HUES6 (cell line): Measurements from ENCODE around the gene SLC7A8.

ENCODE experiments used
- H3K27ac ChIP-seq: 2 replicates; pipeline ENCODE4 v1.7.0; 2013; ENCODE audit warnings: low read depth, mild to moderate bottlenecking, low read length, inconsistent platforms
- H3K27me3 ChIP-seq: 2 replicates; pipeline ENCODE4 v1.6.1; 2013; ENCODE audit warnings: low read length; ENCODE audit not compliant: control insufficient read depth, insufficient read depth
- H3K36me3 ChIP-seq: 2 replicates; pipeline ENCODE4 v1.6.1; 2013; ENCODE audit warnings: low read length; ENCODE audit not compliant: control insufficient read depth, insufficient read depth
- H3K4me1 ChIP-seq: 2 replicates; pipeline ENCODE4 v1.6.1; 2013; ENCODE audit warnings: low read length; ENCODE audit not compliant: control insufficient read depth, insufficient read depth
- H3K4me3 ChIP-seq: 2 replicates; pipeline ENCODE4 v1.5.1; 2013; ENCODE audit warnings: low read depth, low read length
- H3K9ac ChIP-seq: one replicate; pipeline ENCODE4 v1.6.1; 2013; ENCODE audit warnings: mild to moderate bottlenecking, low read length
- H3K9me3 ChIP-seq: 2 replicates; pipeline ENCODE4 v1.6.1; 2013; ENCODE audit warnings: low read depth, low read length; ENCODE audit not compliant: control insufficient read depth, insufficient read depth

SLC7A8 gene

GRCh38 chr14:23121361-23121771 is 62.1 kb downstream of the SLC7A8 start:
- no peaks in the 10 kb centered on the region for H3K36me3 ChIP-seq
- no peaks in the 10 kb centered on the region for H3K9me3 ChIP-seq
- peaks cover 39% of the 10 kb centered on the region for H3K4me1 ChIP-seq
- no peak overlapping the region for H3K27ac ChIP-seq
- no peak overlapping the region for H3K9ac ChIP-seq
- H3K4me3 ChIP-seq: no peak overlapping the region
- H3K27me3 ChIP-seq: no peaks in the 10 kb centered on the region

- no peaks in the 10 kb centered on the region for H3K9me3 ChIP-seq
- no peak overlapping the region for H3K27ac ChIP-seq
- no peaks in the 10 kb centered on the region for H3K27me3 ChIP-seq
- no peak overlapping the region for H3K4me3 ChIP-seq
- peaks cover 33% of the 10 kb centered on the region for H3K4me1 ChIP-seq
- H3K9ac ChIP-seq: no peak overlapping the region
- H3K36me3 ChIP-seq: no peaks in the 10 kb centered on the region
Measured at GRCh38 chr14:23120541-23121251, 62.8 kb downstream of the SLC7A8 start.

DNA sequence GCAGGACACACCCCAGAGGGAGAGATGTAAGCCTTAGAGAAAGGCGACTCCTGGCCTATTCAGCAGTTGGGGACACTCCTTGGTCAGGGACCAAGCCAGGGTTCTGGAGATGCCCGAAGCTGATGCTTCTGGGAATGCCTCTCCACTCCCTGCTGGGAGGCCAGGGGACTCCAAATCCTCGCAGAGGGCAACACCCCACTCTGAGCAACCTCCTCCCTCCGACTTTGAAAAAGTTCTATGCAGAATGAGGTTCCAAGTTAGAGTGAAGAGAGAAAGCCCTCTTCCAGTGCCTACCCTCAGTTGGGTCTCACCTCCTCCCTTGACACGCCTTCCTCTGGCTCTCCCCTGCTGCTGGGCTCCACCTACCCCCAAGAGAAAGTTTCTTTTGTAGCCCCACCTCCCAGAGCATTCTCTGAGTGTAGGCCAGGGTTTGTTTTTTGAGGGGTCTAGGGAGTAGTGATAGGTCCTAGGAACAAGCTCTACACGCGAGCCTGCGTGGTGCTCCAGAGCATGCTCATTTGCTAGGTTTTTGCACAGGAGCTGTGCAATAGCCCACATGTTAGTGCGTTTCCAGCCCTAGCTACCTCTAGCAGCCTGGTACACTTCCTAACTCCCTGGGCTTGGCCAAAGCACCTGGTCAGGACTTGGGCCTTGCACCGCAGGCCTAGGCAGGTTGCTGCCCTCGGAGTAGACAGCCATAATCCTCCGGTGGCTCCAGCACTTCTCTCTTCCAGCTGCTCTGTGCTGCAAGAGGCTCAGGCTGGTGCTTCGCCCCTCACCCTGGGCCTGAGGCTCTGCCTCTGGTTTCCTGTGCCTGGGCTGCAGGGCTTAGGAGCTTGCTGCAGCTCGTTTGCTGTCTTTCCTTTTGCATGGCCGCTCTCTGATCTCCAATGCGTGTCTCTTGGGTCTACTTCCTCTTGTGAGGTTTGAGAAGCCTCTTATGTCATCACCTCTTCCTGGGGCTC is 63.8 kb downstream of the SLC7A8 start:
- H3K4me3 ChIP-seq: no peak overlapping the region
- H3K9ac ChIP-seq: no peak overlapping the region
- no peaks in the 10 kb centered on the region for H3K36me3 ChIP-seq
- no peak overlapping the region for H3K27ac ChIP-seq
- H3K4me1 ChIP-seq: peaks cover 36% of the 10 kb centered on the region
- no peaks in the 10 kb centered on the region for H3K27me3 ChIP-seq
- H3K9me3 ChIP-seq: no peaks in the 10 kb centered on the region

GRCh38 chr14:23118506-23119362 is 64.7 kb downstream of the SLC7A8 start, which contains the start of gene CEBPE:
CEBPE (minus strand) TSS chr14:23119255; CDS start chr14:23119091, 164 bp downstream.
- H3K4me3 ChIP-seq: no peak within 1 kb of the TSS
- no peaks in the 10 kb centered on the region for H3K9me3 ChIP-seq

DNA sequence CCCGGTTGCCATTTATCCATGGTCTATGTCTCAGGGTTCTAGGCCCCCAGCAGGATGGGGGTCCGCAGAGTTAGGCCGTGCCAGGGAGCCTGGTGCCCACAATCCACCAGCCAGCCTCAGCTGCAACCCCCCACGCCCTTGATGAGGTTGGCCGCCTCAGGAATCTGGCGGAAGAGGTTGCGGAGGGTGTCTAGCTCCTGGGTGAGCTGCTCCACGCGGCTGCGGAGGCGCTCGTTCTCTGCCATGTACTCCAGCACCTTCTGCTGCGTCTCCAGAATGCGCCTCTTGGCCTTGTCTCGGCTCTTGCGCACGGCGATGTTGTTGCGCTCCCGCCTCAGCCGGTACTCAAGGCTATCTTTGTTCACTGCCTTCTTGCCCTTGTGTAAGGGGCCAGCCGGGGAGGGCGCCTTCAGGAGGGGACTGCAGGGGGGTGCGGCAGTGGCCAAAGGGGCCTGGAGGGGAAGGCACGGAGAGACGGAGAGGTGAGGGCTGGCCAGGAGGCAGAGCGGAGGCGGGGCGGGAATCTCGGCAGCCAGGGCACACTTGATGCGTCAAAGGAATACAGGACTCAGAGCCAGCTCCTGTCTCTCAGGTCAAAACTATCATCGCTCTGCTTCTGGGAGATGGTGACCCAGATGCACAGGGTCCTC is 66.0 kb downstream of the SLC7A8 start:
- Histone ChIP-seq H3K4me1 (peaks cover 56% of the 10 kb centered on the region), H3K27ac (no peak overlapping the region), H3K9ac (no peak overlapping the region), H3K9me3 (no peaks in the 10 kb centered on the region), H3K4me3 (no peak overlapping the region), H3K27me3 (peaks cover 7% of the 10 kb centered on the region; the same call in 1 of the 2 replicates), H3K36me3 (no peaks in the 10 kb centered on the region)

More at GRCh38 chr14:23118506-23119362, 64.7 kb downstream of the SLC7A8 start, which contains the start of gene CEBPE:
- Histone ChIP-seq H3K9ac (no peak within 1 kb of the TSS), H3K27me3 (peaks cover 7% of the 10 kb centered on the region; the same call in 1 of the 2 replicates), H3K36me3 (no peaks in the 10 kb centered on the region), H3K27ac (no peak within 1 kb of the TSS), H3K4me1 (peaks cover 45% of the 10 kb centered on the region)

DNA sequence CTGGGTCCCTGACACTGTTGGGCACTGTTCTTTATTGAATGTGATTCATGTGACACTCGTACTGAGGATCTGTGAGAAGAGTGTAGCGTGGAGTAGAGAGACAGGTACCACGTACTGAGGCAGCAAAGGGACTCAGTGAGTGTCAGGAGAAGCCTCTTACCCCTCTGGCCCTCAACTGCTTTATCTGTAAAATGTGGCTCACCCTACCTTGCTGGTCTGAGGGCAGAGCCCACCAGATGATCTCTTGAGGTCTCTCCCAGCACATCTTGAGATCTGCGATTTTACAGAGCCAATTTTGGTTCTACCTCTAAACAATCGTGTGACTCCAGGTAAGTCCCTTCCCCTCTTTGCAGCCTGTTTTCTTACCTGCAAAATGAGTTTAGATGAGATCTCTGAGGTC is 67.5 kb downstream of the SLC7A8 start:
- Histone ChIP-seq H3K9me3 (no peaks in the 10 kb centered on the region), H3K36me3 (no peaks in the 10 kb centered on the region), H3K27me3 (peaks cover 19% of the 10 kb centered on the region), H3K4me1 (peaks cover 47% of the 10 kb centered on the region), H3K9ac (no peak overlapping the region), H3K4me3 (no peak overlapping the region), H3K27ac (no peak overlapping the region)

- H3K36me3 ChIP-seq: no peaks in the 10 kb centered on the region
- H3K4me1 ChIP-seq: peaks cover 44% of the 10 kb centered on the region
- H3K27ac ChIP-seq: no peak overlapping the region
- no peak overlapping the region for H3K4me3 ChIP-seq
- H3K9ac ChIP-seq: no peak overlapping the region
- H3K27me3 ChIP-seq: peaks cover 26% of the 10 kb centered on the region
- no peaks in the 10 kb centered on the region for H3K9me3 ChIP-seq
Measured at GRCh38 chr14:23115039-23115731, 68.3 kb downstream of the SLC7A8 start.

GRCh38 chr14:23114669-23115038 is 68.8 kb downstream of the SLC7A8 start:
- Histone ChIP-seq H3K4me3 (no peak overlapping the region), H3K36me3 (no peaks in the 10 kb centered on the region), H3K9ac (no peak overlapping the region), H3K4me1 (peaks cover 39% of the 10 kb centered on the region), H3K9me3 (no peaks in the 10 kb centered on the region), H3K27ac (no peak overlapping the region), H3K27me3 (peaks cover 26% of the 10 kb centered on the region)

DNA sequence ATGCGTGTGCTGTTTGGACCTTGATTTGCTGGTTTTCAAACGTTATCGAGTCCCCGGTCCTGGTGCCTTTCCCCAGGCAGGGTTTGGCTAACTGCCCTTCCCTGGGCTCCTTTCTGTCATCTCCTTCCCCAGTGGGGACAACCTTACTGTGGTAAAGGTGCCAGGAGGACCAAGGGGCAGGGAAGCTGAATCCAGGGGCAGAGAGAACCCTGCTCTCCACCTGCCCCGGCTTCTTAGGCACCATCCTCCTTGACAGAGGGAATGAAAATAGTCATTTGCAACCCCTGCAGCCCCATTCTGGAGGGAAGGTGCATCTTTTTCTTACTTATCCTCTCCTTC is 69.4 kb downstream of the SLC7A8 start:
- H3K36me3 ChIP-seq: no peaks in the 10 kb centered on the region
- H3K4me1 ChIP-seq: peaks cover 33% of the 10 kb centered on the region
- no peak overlapping the region for H3K27ac ChIP-seq
- peaks cover 26% of the 10 kb centered on the region for H3K27me3 ChIP-seq
- no peak overlapping the region for H3K9ac ChIP-seq
- H3K9me3 ChIP-seq: no peaks in the 10 kb centered on the region
- no peak overlapping the region for H3K4me3 ChIP-seq
